Dendritic cell treated with granulocyte-macrophage colony-stimulating factor and Interleukin-4, amounts not matched to agents 40 ng/mL and 50 ng/mL, for 4 days (primary cell): Measurements from ENCODE around the gene AXIN1.
"Not testable (repeated sequence)": the region's sequence is repeated elsewhere in the genome, so short reads cannot be mapped to it uniquely, and the experiment has no call there.

Experiments used
- H3K27ac Mint-ChIP-seq: one replicate; pipeline ENCODE4 v1.8.0; 2022; ENCODE audit warnings: mild to moderate bottlenecking, mixed read lengths
- H3K27me3 Mint-ChIP-seq: one replicate; pipeline ENCODE4 v1.8.0; 2022; ENCODE audit warnings: mild to moderate bottlenecking, mixed read lengths
- H3K36me3 Mint-ChIP-seq: one replicate; pipeline ENCODE4 v1.8.0; 2022; ENCODE audit warnings: low read depth, mixed read lengths
- H3K4me1 Mint-ChIP-seq: one replicate; pipeline ENCODE4 v1.8.0; 2022; ENCODE audit warnings: low read depth, mixed read lengths
- H3K4me3 Mint-ChIP-seq: one replicate; pipeline ENCODE4 v1.8.0; 2022; ENCODE audit warnings: mild to moderate bottlenecking, moderate library complexity, mixed read lengths
- H3K9me3 Mint-ChIP-seq: one replicate; pipeline ENCODE4 v1.8.0; 2022; ENCODE audit warnings: mixed read lengths
- intact Hi-C: fragments of 100-400 bp; cut with micrococcal nuclease; formaldehyde crosslinking; loops from one replicate; pipeline ENCODE4 v1.15.0; 2022

Gene AXIN1

GRCh38 chr16:258091-258490 is 94.4 kb downstream of the AXIN1 start:
- H3K27ac Mint-ChIP-seq, intact Hi-C loops, H3K4me3 Mint-ChIP-seq, H3K4me1 Mint-ChIP-seq, H3K27me3 Mint-ChIP-seq, H3K9me3 Mint-ChIP-seq: not testable (repeated sequence)
- peaks cover 97% of the 10 kb centered on the region for H3K36me3 Mint-ChIP-seq

- intact Hi-C loops: no loop called here
- Mint-ChIP-seq H3K36me3 (peaks cover 90% of the 10 kb centered on the region), H3K4me1 (peaks cover 10% of the 10 kb centered on the region), H3K27me3 (no peaks in the 10 kb centered on the region), H3K27ac (no peak overlapping the region), H3K9me3 (no peaks in the 10 kb centered on the region), H3K4me3 (no peak overlapping the region)
These were observed 97.3 kb downstream of the AXIN1 start for GRCh38 chr16:255183-255582.

- Mint-ChIP-seq H3K9me3 (no peaks in the 10 kb centered on the region), H3K4me1 (peaks cover 10% of the 10 kb centered on the region), H3K27me3 (no peaks in the 10 kb centered on the region), H3K4me3 (no peak overlapping the region), H3K27ac (no peak overlapping the region), H3K36me3 (peaks cover 90% of the 10 kb centered on the region)
- intact Hi-C loops: no loop called here
These were observed 98.1 kb downstream of the AXIN1 start for GRCh38 chr16:254461-254860.

- peaks cover 10% of the 10 kb centered on the region for H3K4me1 Mint-ChIP-seq
- H3K27me3 Mint-ChIP-seq: no peaks in the 10 kb centered on the region
- intact Hi-C loops: no loop called here
- peaks cover 90% of the 10 kb centered on the region for H3K36me3 Mint-ChIP-seq
- H3K9me3 Mint-ChIP-seq: no peaks in the 10 kb centered on the region
- H3K27ac Mint-ChIP-seq: no peak overlapping the region
- H3K4me3 Mint-ChIP-seq: no peak overlapping the region
These were observed 98.7 kb downstream of the AXIN1 start for GRCh38 chr16:253833-254232.

DNA sequence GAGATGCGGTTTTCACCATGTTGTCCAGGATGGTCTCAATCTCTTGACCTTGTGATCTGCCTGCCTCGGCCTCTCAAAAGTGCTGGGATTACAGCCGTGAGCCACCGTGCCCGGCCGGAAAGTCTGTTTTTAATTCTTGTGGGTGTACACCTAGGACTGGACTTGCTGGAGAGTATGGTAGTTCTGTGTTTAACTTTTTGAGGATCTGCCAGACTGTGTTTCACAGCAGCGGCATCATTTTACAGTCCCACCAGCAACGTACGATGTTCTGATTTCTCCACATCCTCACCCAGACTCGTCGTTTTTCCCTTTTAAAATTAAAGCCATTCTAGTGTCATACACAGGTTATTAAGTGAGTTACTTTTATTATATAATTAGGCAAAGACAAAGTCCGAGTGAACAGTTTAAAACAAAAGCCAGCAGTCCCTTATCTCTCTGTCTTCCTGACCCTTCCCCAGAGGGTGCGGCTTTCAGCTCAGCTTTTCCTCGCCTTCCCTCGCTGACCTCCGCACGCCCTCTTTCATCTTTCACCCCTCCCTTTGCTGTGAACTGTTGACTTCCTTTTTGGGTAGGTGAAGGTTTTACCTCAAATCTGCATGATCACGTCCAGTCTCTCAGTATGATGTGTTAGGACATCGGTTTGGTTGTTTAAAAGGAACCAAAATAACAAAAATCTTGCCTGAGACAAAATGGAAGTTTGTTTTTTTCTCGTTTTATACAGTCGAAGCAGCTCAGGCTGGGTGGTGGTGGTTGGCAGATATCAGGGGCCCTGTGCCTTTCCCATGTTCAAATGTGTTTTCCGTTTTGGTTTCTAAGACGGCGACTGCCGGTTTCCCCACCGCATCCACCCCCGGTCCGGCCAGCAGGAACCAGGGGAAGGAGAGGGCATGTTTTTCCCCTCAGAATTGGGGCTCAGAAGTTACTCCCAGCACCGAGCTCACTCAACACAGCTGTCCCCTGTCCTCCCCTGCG is 99.9 kb downstream of the AXIN1 start:
- H3K27ac Mint-ChIP-seq: peak overlapping the region; percentile 47
- intact Hi-C loops: no loop called here
- H3K36me3 Mint-ChIP-seq: peaks cover 83% of the 10 kb centered on the region
- H3K27me3 Mint-ChIP-seq: no peaks in the 10 kb centered on the region
- H3K4me1 Mint-ChIP-seq: peaks cover 10% of the 10 kb centered on the region
- H3K4me3 Mint-ChIP-seq: peak overlapping the region; percentile 64
- no peaks in the 10 kb centered on the region for H3K9me3 Mint-ChIP-seq

DNA sequence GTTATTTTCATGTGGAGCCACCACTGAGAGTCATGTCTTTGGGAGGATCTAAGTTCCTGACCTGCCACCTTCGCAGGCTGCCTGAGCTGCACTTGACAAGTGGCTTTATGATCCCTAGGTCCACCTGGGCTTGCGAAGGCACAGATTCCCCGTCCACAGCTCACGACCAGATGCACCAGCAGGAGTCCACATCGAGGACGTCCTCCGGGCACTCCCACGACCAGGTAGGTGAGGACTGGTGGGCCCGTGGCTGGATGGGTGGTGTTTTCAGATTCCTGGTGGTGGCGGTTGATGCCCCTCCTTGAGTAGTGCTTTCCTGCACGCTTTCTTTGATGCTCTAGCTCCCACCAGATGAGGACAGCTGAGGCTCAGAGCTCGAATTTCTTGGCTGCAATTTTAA is 103.1 kb downstream of the AXIN1 start:
- no peaks in the 10 kb centered on the region for H3K27me3 Mint-ChIP-seq
- no peak overlapping the region for H3K27ac Mint-ChIP-seq
- peaks cover 58% of the 10 kb centered on the region for H3K36me3 Mint-ChIP-seq
- H3K4me1 Mint-ChIP-seq: peaks cover 10% of the 10 kb centered on the region
- no peak overlapping the region for H3K4me3 Mint-ChIP-seq
- H3K9me3 Mint-ChIP-seq: no peaks in the 10 kb centered on the region
- intact Hi-C loops: no loop called here

DNA sequence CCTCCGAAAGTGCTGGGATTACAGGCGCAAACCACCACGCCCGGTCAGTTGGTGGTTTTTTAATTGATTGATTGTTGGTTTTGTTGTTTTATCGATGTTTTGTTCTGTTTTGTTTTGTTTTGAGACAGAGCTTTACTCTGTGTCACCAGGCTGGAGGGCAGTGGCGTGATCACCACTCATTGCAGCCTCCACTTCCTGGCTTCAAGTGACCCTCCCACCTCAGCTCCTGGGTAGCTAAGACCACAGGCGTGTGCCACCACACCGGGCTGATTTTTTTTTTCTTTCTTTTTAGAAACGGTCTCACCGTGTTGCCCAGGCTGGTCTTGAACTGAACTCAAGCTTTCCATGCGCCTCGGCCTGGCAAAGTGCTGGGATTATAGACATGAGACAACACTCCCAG is 105.5 kb downstream of the AXIN1 start:
- H3K36me3 Mint-ChIP-seq: peaks cover 43% of the 10 kb centered on the region
- H3K27me3 Mint-ChIP-seq: no peaks in the 10 kb centered on the region
- H3K4me3 Mint-ChIP-seq: no peak overlapping the region
- intact Hi-C loops: no loop called here
- H3K27ac Mint-ChIP-seq: no peak overlapping the region
- H3K4me1 Mint-ChIP-seq: peaks cover 4% of the 10 kb centered on the region
- no peaks in the 10 kb centered on the region for H3K9me3 Mint-ChIP-seq

- Mint-ChIP-seq H3K27me3 (no peaks in the 10 kb centered on the region), H3K9me3 (no peaks in the 10 kb centered on the region), H3K27ac (no peak overlapping the region), H3K4me3 (no peak overlapping the region), H3K36me3 (peaks cover 30% of the 10 kb centered on the region), H3K4me1 (peaks cover 23% of the 10 kb centered on the region)
- intact Hi-C loops: no loop called here
These were observed 107.4 kb downstream of the AXIN1 start for GRCh38 chr16:245105-245504.

GRCh38 chr16:243348-243747 is 109.2 kb downstream of the AXIN1 start:
- H3K9me3 Mint-ChIP-seq: no peaks in the 10 kb centered on the region
- H3K27ac Mint-ChIP-seq: no peak overlapping the region
- peaks cover 32% of the 10 kb centered on the region for H3K4me1 Mint-ChIP-seq
- intact Hi-C loops: no loop called here
- H3K27me3 Mint-ChIP-seq: no peaks in the 10 kb centered on the region
- peaks cover 13% of the 10 kb centered on the region for H3K36me3 Mint-ChIP-seq
- H3K4me3 Mint-ChIP-seq: no peak overlapping the region

DNA sequence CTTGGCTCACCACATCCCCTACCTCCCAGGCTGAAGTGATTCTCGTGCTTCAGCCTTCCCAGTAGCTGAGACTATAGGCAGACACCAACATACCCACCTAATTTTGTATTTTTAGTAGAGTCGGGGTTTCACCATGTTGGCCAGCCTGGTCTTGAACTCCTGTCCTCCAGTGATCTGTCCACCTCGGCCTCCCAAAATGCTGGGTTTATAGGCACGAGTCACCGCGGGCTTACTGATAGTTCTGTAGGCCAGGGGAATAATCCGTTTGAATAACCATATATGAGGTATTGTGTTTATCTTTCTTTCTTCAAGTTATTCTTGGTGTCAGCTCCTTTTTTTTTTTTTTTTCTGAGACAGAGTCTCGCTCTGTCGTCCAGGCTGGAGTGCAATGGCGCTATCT is 110.2 kb downstream of the AXIN1 start:
- Mint-ChIP-seq H3K9me3 (no peaks in the 10 kb centered on the region), H3K4me1 (peaks cover 32% of the 10 kb centered on the region), H3K27me3 (no peaks in the 10 kb centered on the region), H3K27ac (peak overlapping the region; percentile 83), H3K4me3 (peak overlapping the region; percentile 40), H3K36me3 (peaks cover 14% of the 10 kb centered on the region)
- intact Hi-C loops: no loop called here

DNA sequence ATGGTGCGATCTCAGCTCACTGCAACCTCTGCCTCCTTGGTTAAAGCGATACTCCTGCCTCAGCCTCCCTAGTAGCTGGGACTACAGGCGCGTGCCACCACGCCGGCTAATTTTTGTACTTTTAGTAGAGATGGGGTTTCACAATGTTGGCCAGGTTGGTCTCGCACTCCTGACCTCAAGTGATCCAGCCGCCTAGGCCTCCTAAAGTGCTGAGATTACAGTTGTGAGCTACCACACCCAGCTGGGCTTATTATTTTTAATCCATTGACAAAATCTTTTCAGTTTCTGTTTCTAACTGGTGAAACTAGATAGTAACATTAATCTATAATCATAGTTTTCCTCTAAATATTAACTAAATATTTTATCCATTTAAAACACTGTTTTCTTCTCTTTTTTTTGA is 112.0 kb downstream of the AXIN1 start:
- intact Hi-C loops: no loop called here

GRCh38 chr16:239948-240277 is 112.6 kb downstream of the AXIN1 start:
- H3K27me3 Mint-ChIP-seq: no peaks in the 10 kb centered on the region
- H3K4me1 Mint-ChIP-seq: peaks cover 32% of the 10 kb centered on the region
- peak overlapping the region; percentile 83 for H3K27ac Mint-ChIP-seq
- no peak overlapping the region for H3K4me3 Mint-ChIP-seq
- no peaks in the 10 kb centered on the region for H3K9me3 Mint-ChIP-seq
- intact Hi-C loops: no loop called here
- peaks cover 15% of the 10 kb centered on the region for H3K36me3 Mint-ChIP-seq

More for the DNA sequence above, 112.0 kb downstream of the AXIN1 start:
- Mint-ChIP-seq H3K27ac (peak overlapping the region; percentile 83), H3K27me3 (no peaks in the 10 kb centered on the region), H3K4me1 (peaks cover 32% of the 10 kb centered on the region), H3K36me3 (peaks cover 10% of the 10 kb centered on the region), H3K4me3 (no peak overlapping the region), H3K9me3 (no peaks in the 10 kb centered on the region)
